GM23338 (cell line): Measurements from ENCODE around the gene RNF11. TPM values are rescaled to one million over a fixed set of nuclear protein-coding genes. Genes with fewer than 3 reads are reported as not detected.
A peak's percentile ranks its signal among the peaks of the same experiment; 100 is the strongest.

ENCODE experiments used
- ATAC-seq: fragments of 200-7000 bp; cut with Tn5 transposase; 3 replicates; pipeline ENCODE4 v1.9.1; 2020
- DNase-seq: peaks from one replicate; pipeline ENCODE4 v3.0.0-alpha.2; 2015; ENCODE audit warnings: low spot score
- H2AFZ ChIP-seq: fragments of 200-600 bp; sonication (generic); 2 replicates; pipeline ENCODE4 v1.8.0; 2016; ENCODE audit warnings: antibody characterized with exemption, mild to moderate bottlenecking, moderate library complexity
- H3F3A ChIP-seq: fragments of 200-600 bp; sonication (generic); replicated peaks from 2 replicates; pipeline ENCODE4 v1.8.0; 2017; ENCODE audit warnings: antibody characterized with exemption, mixed run types, low read depth
- H3K27ac ChIP-seq: fragments of 200-600 bp; sonication (generic); 2 replicates; pipeline ENCODE4 v1.6.1; 2016; ENCODE audit warnings: low read depth
- H3K27me3 ChIP-seq: fragments of 200-600 bp; sonication (generic); 2 replicates; pipeline ENCODE4 v1.8.0; 2016; ENCODE audit warnings: mild to moderate bottlenecking, mixed run types, moderate library complexity; ENCODE audit not compliant: insufficient read depth
- H3K36me3 ChIP-seq: fragments of 200-600 bp; sonication (generic); 2 replicates; pipeline ENCODE4 v1.8.0; 2016; ENCODE audit warnings: mild to moderate bottlenecking; ENCODE audit not compliant: insufficient read depth
- H3K4me1 ChIP-seq: fragments of 200-600 bp; sonication (generic); 2 replicates; pipeline ENCODE4 v1.8.0; 2016; ENCODE audit warnings: mild to moderate bottlenecking, moderate library complexity; ENCODE audit not compliant: insufficient read depth
- H3K4me2 ChIP-seq: fragments of 200-600 bp; sonication (generic); 2 replicates; pipeline ENCODE4 v1.7.1; 2017; ENCODE audit warnings: mixed run types
- H3K4me3 ChIP-seq: fragments of 200-600 bp; sonication (generic); 2 replicates; pipeline ENCODE4 v1.6.1; 2016; ENCODE audit warnings: mixed run types
- H3K79me2 ChIP-seq: fragments of 200-600 bp; sonication (generic); replicated peaks from 2 replicates; pipeline ENCODE4 v1.8.0; 2017; ENCODE audit warnings: mild to moderate bottlenecking; ENCODE audit not compliant: insufficient read depth
- H3K9me2 ChIP-seq: fragments of 200-600 bp; sonication (generic); 2 replicates; pipeline ENCODE4 v1.8.0; 2017; ENCODE audit not compliant: insufficient read depth
- H4K20me1 ChIP-seq: fragments of 200-600 bp; sonication (generic); replicated peaks from 2 replicates; pipeline ENCODE4 v1.8.0; 2017; ENCODE audit warnings: mild to moderate bottlenecking; ENCODE audit not compliant: insufficient read depth
- H3K27ac Mint-ChIP-seq: 2 replicates; pipeline ENCODE4 v1.8.0; 2020; ENCODE audit warnings: inconsistent platforms, mild to moderate bottlenecking, moderate library complexity, mixed read lengths
- H3K27me3 Mint-ChIP-seq: 3 replicates; pipeline ENCODE4 v1.8.0; 2022; ENCODE audit warnings: low read depth, mild to moderate bottlenecking, moderate library complexity, mixed read lengths, inconsistent platforms; ENCODE audit not compliant: insufficient read depth, poor library complexity
- H3K36me3 Mint-ChIP-seq: 3 replicates; pipeline ENCODE4 v1.8.0; 2021; ENCODE audit warnings: low read depth, mild to moderate bottlenecking, inconsistent platforms, moderate library complexity, mixed read lengths
- H3K4me1 Mint-ChIP-seq: 3 replicates; pipeline ENCODE4 v1.8.0; 2020; ENCODE audit warnings: mild to moderate bottlenecking, inconsistent platforms, mixed read lengths
- H3K4me3 Mint-ChIP-seq: 3 replicates; pipeline ENCODE4 v1.8.0; 2021; ENCODE audit warnings: moderate library complexity, mild to moderate bottlenecking, inconsistent platforms, mixed read lengths
- H3K9me3 Mint-ChIP-seq: 3 replicates; pipeline ENCODE4 v1.8.0; 2020; ENCODE audit warnings: moderate library complexity, mild to moderate bottlenecking, inconsistent platforms, mixed read lengths
- CREB1 ChIP-seq: fragments of 250-450 bp; sonication (Bioruptor Pico); IDR thresholded peaks from 2 replicates; pipeline ENCODE4 v1.5.0; 2020; ENCODE audit warnings: low read depth, mild to moderate bottlenecking, moderate library complexity
- CTCF ChIP-seq, 2 experiments: fragments of 200-600 bp in 1 of 2; sonication (generic) in 1 of 2; conservative IDR thresholded peaks; 2 replicates each; pipeline versions ENCODE4 v1.5.1 to v1.6.1; 2016 to 2017; ENCODE audit warnings: antibody characterized with exemption in 2 of 2, low read depth in 2 of 2, mild to moderate bottlenecking in 2 of 2, moderate library complexity in 1 of 2
- EZH2 ChIP-seq: fragments of 200-600 bp; sonication (generic); IDR thresholded peaks from one replicate; pipeline ENCODE4 v1.8.0; 2017; ENCODE audit warnings: antibody characterized with exemption, mild to moderate bottlenecking, low read depth; ENCODE audit not compliant: unreplicated experiment
- JUNB ChIP-seq: IDR thresholded peaks from one replicate; pipeline ENCODE4 v1.6.1; 2016; ENCODE audit warnings: antibody characterized with exemption; ENCODE audit not compliant: unreplicated experiment
- NANOG ChIP-seq: IDR thresholded peaks from 2 replicates; pipeline ENCODE4 v1.6.1; 2016; ENCODE audit warnings: antibody characterized with exemption, borderline replicate concordance
- POLR2AphosphoS5 ChIP-seq: IDR thresholded peaks from 2 replicates; pipeline ENCODE4 v1.6.1; 2016; ENCODE audit warnings: antibody characterized with exemption, low read depth
- REST ChIP-seq: IDR thresholded peaks from one replicate; pipeline ENCODE4 v1.6.1; 2018; ENCODE audit warnings: antibody characterized with exemption; ENCODE audit not compliant: unreplicated experiment
- STAT1 ChIP-seq: IDR thresholded peaks from one replicate; pipeline ENCODE4 v1.6.1; 2016; ENCODE audit warnings: antibody characterized with exemption; ENCODE audit not compliant: unreplicated experiment
- ZNF114 ChIP-seq: fragments of 250-450 bp; sonication (Bioruptor Pico); IDR thresholded peaks from 2 replicates; pipeline ENCODE4 v1.5.0; 2020; ENCODE audit warnings: mild to moderate bottlenecking, moderate library complexity
- polyA plus RNA-seq: library from polyadenylated mRNA; unstranded; fragments of >200 nt; fragmentation: Nextera tagmentation; extraction: Ambion mirVana; gene quantifications from 2 replicates; pipeline ENCODE4 v1.2.1, GENCODE V29; 2016
- total RNA-seq: library from RNA; depleted of rRNA; stranded (reverse); fragments of >200 nt; shearing (Covaris generic); gene quantifications from 2 replicates; pipeline ENCODE4 v1.2.3, GENCODE V29; 2014
- TF ChIP-seq, protein P1 (sequence below): IDR thresholded peaks from 2 replicates; pipeline ENCODE4 v1.6.1; 2016; ENCODE audit warnings: antibody characterized with exemption

The RNF11 gene
- total and polyA plus RNA-seq, 2 experiments from 2014 or later = 22.3 to 43.0 TPM

DNA sequence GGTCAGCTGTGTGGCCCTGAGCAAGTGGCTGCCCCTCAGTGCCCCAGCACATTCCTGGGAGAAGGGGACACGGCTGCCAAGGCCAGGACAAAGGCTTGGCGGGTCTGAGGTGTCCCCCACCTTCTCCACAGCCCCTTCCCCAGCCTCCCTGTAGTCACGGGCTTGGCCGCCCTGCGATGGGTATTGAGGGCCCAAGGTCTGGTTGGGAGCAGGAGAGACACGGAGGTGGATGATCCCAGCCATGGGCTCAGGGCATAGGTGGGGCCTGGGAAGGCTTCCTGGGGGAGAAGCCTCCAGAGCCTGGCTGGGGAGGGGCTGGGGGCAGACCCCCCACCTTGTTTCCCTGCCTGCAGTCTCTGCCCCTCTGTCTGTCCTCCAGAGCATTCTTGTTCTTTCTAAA, 67.2 kb downstream of the RNF11 start (continued):
- TF ChIP-seq CTCF (conservative IDR thresholded peaks at IDR 0.05; ENCODE audit: low read depth in 2 of 2) (no peak), EZH2 (no peak), POLR2AphosphoS5 (no peak), ZNF114 (CRISPR knock-in tag) (no peak), REST (no peak)

GRCh38 chr1:51303751-51304251, 67.7 kb downstream of the RNF11 start:
- Histone ChIP-seq H2AFZ (no peak overlapping the region), H4K20me1 (no peaks in the 10 kb centered on the region), H3K27me3 (no peaks in the 10 kb centered on the region), H3K9me2 (no peaks in the 10 kb centered on the region), H3K4me1 (no peaks in the 10 kb centered on the region), H3K4me3 (no peak overlapping the region), H3K4me2 (no peak overlapping the region), H3K36me3 (no peaks in the 10 kb centered on the region), H3K27ac (no peak overlapping the region), H3K79me2 (no peaks in the 10 kb centered on the region), H3F3A (no peaks in the 10 kb centered on the region)
- H3K27me3 Mint-ChIP-seq = peaks cover 10% of the 10 kb centered on the region
- no peak for ATAC-seq
- 0 out of 2 replicates have a peak overlapping the region, but pooled peaks have one; percentile 66 for H3K27ac Mint-ChIP-seq
- H3K4me3 Mint-ChIP-seq = no peak overlapping the region
- no peaks in the 10 kb centered on the region for H3K36me3 Mint-ChIP-seq
- H3K9me3 Mint-ChIP-seq = peaks cover 7% of the 10 kb centered on the region; the same call in 2 of the 3 replicates
- H3K4me1 Mint-ChIP-seq = no peaks in the 10 kb centered on the region; the same call in 2 of the 3 replicates
- no peak for DNase-seq
- TF ChIP-seq STAT1 (no peak), CREB1 (CRISPR knock-in tag) (no peak)

- H3K9me2 ChIP-seq = no peaks in the 10 kb centered on the region
- H3K27ac ChIP-seq = no peak overlapping the region
- H3K4me2 ChIP-seq = no peak overlapping the region
- no peaks in the 10 kb centered on the region for H3K36me3 ChIP-seq
- H3K36me3 Mint-ChIP-seq = no peaks in the 10 kb centered on the region
- no peaks in the 10 kb centered on the region for H3K27me3 ChIP-seq
- no peak overlapping the region for H3K27ac Mint-ChIP-seq
- H3F3A ChIP-seq = no peaks in the 10 kb centered on the region
- DNase-seq = no peak
- H2AFZ ChIP-seq = no peak overlapping the region
- H3K9me3 Mint-ChIP-seq = peaks cover 2% of the 10 kb centered on the region; the same call in 1 of the 3 replicates
- no peaks in the 10 kb centered on the region for H3K4me1 Mint-ChIP-seq
- no peaks in the 10 kb centered on the region for H4K20me1 ChIP-seq
- H3K4me3 ChIP-seq = no peak overlapping the region
- no peak for ATAC-seq
- no peaks in the 10 kb centered on the region for H3K79me2 ChIP-seq
- H3K4me3 Mint-ChIP-seq = no peak overlapping the region
- H3K27me3 Mint-ChIP-seq = peaks cover 10% of the 10 kb centered on the region
- H3K4me1 ChIP-seq = no peaks in the 10 kb centered on the region
- TF ChIP-seq JUNB (no peak), CTCF (conservative IDR thresholded peaks at IDR 0.05; ENCODE audit: low read depth in 2 of 2) (no peak), NANOG (no peak), CREB1 (CRISPR knock-in tag) (no peak), EZH2 (no peak)
- TF ChIP-seq, protein P1, sequence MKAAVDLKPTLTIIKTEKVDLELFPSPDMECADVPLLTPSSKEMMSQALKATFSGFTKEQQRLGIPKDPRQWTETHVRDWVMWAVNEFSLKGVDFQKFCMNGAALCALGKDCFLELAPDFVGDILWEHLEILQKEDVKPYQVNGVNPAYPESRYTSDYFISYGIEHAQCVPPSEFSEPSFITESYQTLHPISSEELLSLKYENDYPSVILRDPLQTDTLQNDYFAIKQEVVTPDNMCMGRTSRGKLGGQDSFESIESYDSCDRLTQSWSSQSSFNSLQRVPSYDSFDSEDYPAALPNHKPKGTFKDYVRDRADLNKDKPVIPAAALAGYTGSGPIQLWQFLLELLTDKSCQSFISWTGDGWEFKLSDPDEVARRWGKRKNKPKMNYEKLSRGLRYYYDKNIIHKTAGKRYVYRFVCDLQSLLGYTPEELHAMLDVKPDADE = no peak
These were observed 68.3 kb downstream of the RNF11 start for GRCh38 chr1:51304360-51304759.
